AG09319 (cell line): ENCODE results near the gene ACSS1.

ENCODE experiments used
- DNase-seq: peaks from one replicate; pipeline ENCODE4 v3.0.0-alpha.2; 2010; ENCODE audit warnings: low read depth; ENCODE audit errors: extremely low read depth
- TF ChIP-seq, protein P1 (sequence below): IDR thresholded peaks from 2 replicates; pipeline ENCODE4 v1.5.1; 2011; ENCODE audit warnings: low read depth, mild to moderate bottlenecking, inconsistent platforms, low read length, moderate library complexity

Gene ACSS1

DNA sequence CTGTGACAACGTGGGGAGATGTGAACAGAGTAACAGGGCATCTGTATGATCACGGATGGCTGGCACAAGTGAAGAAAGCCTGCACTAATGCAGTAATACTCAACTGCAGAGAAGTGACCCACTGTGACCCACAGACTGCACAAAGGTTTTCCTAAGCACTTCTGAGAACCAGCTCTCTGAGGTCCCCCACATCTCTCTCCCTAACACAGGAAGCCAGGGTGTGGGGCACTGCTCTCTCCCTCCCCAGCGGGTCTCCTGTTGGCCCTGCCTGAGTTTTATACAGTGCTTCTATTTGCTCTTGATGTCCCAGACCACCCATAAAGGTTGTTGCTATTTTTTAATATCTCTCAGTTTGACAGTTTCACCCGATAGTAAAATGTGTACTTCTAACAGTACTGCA lies 76.7 kb downstream of the ACSS1 start:
- DNase-seq: no peak
- TF ChIP-seq, protein P1, sequence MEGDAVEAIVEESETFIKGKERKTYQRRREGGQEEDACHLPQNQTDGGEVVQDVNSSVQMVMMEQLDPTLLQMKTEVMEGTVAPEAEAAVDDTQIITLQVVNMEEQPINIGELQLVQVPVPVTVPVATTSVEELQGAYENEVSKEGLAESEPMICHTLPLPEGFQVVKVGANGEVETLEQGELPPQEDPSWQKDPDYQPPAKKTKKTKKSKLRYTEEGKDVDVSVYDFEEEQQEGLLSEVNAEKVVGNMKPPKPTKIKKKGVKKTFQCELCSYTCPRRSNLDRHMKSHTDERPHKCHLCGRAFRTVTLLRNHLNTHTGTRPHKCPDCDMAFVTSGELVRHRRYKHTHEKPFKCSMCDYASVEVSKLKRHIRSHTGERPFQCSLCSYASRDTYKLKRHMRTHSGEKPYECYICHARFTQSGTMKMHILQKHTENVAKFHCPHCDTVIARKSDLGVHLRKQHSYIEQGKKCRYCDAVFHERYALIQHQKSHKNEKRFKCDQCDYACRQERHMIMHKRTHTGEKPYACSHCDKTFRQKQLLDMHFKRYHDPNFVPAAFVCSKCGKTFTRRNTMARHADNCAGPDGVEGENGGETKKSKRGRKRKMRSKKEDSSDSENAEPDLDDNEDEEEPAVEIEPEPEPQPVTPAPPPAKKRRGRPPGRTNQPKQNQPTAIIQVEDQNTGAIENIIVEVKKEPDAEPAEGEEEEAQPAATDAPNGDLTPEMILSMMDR: no peak

DNA sequence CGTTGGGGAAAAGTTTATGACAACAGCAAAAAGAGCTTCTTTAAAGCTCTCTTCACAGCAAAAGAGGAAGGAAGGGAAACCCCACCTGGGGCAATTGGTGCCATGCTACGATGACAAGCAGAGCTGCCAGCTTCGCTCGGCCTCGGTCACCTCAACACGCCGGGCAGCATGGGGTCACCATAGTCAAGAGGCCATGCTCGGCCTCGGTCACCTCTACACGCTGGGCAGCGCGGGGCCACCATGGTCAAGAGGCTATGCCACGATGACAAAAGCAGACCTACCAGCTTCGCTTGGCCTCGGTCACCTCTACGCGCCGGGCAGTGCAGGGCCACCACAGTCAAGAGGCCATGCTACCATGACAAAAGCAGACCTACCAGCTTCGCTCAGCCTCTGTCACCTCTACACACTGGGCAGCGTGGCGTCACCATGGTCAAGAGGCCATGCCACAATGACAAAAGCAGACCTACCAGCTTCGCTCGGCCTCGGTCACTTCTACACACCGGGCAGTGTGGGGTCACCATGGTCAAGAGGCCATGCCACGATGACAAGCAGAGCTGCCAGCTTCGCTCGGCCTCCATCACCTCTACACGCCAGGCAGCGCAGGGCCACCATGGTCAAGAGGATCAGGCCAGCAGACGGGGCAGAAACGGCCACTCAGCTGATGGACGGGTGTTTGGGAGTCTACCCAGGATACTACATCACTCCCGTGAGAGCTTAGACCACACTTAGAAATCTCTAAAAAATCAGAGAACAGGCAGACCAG lies 77.5 kb downstream of the ACSS1 start:
- DNase-seq: no peak
- TF ChIP-seq, protein P1: no peak

DNA sequence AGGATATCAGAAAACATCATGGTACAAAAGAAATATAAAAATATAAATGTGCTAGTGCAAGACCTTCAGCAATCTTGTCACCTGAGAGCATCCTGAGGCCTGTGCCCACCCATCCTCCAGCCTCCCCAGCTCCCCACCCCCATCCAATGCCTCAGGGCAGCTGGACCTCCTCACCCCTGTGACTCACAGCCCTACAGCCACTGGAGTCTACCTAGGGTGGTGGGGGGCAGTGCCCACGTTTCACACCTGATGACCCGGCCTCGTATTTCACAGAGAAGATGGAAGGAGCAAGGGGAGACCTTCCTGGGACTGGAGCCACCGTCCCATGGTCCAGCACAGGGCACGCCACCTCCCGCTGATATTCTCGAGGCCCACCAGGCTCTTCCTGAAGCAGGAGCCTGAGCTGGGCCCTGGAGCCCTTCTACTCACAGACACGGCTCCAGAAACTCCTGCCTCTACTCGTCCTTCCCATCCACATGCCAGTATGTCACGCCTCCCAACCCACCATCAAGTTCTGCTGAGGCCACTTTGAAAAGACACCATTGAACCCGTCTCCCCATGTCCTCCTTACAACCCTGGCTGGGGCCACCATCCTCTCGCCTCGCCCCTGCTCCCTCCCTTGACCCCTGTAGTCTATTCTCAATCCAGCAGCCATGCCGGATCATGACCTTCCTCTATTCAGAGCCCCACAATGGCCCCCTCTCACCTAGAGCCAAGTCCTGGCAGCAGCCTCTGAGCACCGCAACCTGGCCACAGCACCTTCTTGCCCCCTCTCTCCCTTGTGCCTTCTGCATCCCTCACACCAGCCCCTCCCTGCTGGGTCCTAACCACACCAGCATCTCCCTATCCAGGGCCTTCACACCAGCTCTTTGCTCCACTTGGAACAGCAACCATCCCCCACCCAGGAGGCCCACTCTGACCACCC lies 78.6 kb downstream of the ACSS1 start:
- TF ChIP-seq, protein P1: no peak
- no peak for DNase-seq

DNA sequence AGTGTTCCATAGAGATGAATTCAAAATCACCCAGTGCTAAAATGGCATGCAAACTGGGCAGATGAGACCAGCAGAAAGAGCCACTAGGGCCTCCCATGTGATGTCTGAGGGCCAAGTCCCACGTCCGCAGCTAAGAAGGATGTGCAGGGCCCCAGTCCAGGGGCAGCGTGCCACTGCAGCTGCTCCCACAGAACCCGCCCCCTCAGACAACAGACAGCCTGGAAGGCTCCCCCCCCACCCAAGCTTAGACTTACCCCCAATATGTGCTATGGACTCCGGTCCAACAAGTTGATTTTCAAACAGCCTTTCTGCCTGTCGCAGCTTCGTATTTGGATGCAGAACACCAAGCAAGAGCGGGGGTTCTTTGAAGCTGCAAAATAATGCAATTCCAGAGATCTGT lies 79.4 kb downstream of the ACSS1 start:
- TF ChIP-seq, protein P1: no peak
- DNase-seq: no peak

DNA sequence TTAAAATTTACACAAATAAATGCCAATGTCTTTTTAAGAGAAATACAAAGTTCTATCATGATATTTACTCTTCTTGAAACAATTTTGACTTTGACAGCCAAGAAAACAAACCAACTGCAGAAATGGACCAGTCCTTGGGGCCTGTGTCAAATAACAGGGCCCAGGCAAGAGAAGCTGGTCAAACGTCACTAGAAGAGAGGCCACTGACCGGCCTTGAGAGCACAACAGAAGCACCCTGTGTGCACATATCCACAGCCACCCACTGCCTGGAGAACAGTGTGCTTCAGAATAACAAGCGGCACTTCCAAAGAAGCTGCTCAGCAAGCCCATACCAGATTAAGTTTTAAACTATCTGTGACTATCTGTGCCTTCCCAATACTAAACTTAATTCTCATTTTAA lies 80.1 kb downstream of the ACSS1 start:
- DNase-seq: no peak
- TF ChIP-seq, protein P1: no peak

DNA sequence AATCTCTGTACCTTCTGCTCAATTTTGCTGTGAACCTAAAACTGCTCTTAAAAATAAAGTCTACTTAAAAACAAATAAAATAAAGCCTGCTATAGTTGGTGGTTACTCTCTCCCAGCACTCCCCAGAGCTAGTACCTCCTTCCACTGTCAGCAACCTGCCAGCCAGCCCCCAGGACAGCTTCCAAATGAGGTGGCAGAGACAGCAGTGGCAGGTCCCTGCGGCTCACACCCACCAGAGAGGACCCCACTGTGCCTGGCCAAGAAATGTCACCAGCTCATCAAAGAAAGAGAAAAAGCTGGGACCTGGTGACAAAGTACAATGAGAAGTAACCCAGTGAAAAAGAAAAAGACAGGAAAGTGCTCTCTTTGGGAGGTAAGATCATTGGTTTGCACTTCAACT lies 80.6 kb downstream of the ACSS1 start:
- no peak for DNase-seq
- TF ChIP-seq, protein P1: no peak

DNA sequence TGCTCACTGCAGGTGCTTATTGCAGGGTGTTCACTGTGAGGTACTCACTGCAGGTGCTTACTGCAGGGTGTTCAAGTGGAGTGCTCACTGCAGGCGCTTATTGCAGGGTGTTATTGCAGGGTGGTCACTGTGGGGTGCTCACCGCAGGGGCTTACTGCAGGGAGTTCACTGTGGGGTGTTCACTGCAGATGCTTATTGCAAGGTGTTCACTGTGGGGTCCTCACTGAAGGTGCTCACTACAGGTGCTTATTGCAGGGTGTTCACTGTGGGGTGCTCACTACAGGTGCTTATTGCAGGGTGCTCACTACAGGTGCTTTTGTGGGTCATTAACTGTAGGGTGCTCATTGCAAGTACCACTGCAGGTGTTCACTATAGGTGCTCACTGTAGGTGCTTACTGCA lies 85.6 kb downstream of the ACSS1 start:
- TF ChIP-seq, protein P1: no peak

More for the DNA sequence above, 85.6 kb downstream of the ACSS1 start:
- DNase-seq: no peak
